Right atrium auricular region (tissue), 2 donors: ENCODE data around the gene PNPLA2. TPM values are rescaled to one million over a fixed set of nuclear protein-coding genes. Genes with fewer than 3 reads are reported as not detected.
A peak's percentile ranks its signal among the peaks of the same experiment; 100 is the strongest.

Experiments
- DNase-seq: peaks from one replicate; pipeline ENCODE4 v3.0.0-alpha.2; 2019; ENCODE audit warnings: low spot score
- H3K27ac ChIP-seq, 2 donors: fragments of 200-600 bp; sonication (generic); 1 replicate in 1 of 2; 2 replicates in 1 of 2; pipeline ENCODE4 v1.5.1; 2016 to 2019
- H3K27me3 ChIP-seq, 2 donors: fragments of 200-600 bp; sonication (generic); one replicate each; pipeline versions ENCODE4 v1.5.1 to v1.6.0; 2017 to 2019
- H3K36me3 ChIP-seq: fragments of 200-600 bp; sonication (generic); one replicate; pipeline ENCODE4 v1.5.1; 2016
- H3K4me1 ChIP-seq, 2 donors: fragments of 200-600 bp; sonication (generic); one replicate each; pipeline versions ENCODE4 v1.5.1 to v1.6.0; 2017 to 2019
- H3K4me3 ChIP-seq, 2 donors: fragments of 200-600 bp; sonication (generic); 1 replicate in 1 of 2; 2 replicates in 1 of 2; pipeline ENCODE4 v1.5.1; 2017 to 2019; ENCODE audit warnings: mild to moderate bottlenecking in 1 of 2, moderate library complexity in 1 of 2
- H3K9me3 ChIP-seq, 2 donors: fragments of 200-600 bp; sonication (generic); one replicate each; pipeline ENCODE4 v1.5.1; 2019
- CTCF ChIP-seq, 2 donors: fragments of 200-600 bp; sonication (generic); IDR thresholded peaks; one replicate each; pipeline ENCODE4 v1.5.1; 2019; ENCODE audit warnings: antibody characterized with exemption in 2 of 2
- total RNA-seq, 2 donors: library from RNA; depleted of rRNA; stranded (reverse); fragments of >200 nt; gene quantifications; one replicate each; pipeline ENCODE4 v1.1.0, GENCODE V29; 2016

The PNPLA2 gene
- total RNA-seq, 2 donors from 2014 or later = 94.4 to 123 TPM

GRCh38 chr11:832529-833113, 13.9 kb downstream of the PNPLA2 start, which contains the start of gene CD151:
CD151 (plus strand) TSS chr11:832952; CDS start chr11:836070, 3,118 bp downstream.
- H3K36me3 ChIP-seq = peaks cover 19% of the 10 kb centered on the region

GRCh38 chr11:833114-833791, 14.5 kb downstream of the PNPLA2 start:
- Histone ChIP-seq H3K4me1 (peaks cover 0 to 87% of the 10 kb centered on the region in 2 donors), H3K9me3 (no peaks in the 10 kb centered on the region), H3K27ac (peak overlapping the region; percentile 92 to 95), H3K4me3 (peak overlapping the region; percentile 55 to 81), H3K36me3 (peaks cover 25% of the 10 kb centered on the region), H3K27me3 (no peaks in the 10 kb centered on the region)
- peak; percentile 81 for DNase-seq
- TF ChIP-seq CTCF (IDR thresholded peaks at IDR 0.05) = no peak

More at GRCh38 chr11:832529-833113, 13.9 kb downstream of the PNPLA2 start, which contains the start of gene CD151:
- no peak for TF ChIP-seq CTCF (IDR thresholded peaks at IDR 0.05)
- peak within 1 kb of the TSS; percentile 55 to 81 for H3K4me3 ChIP-seq
- H3K27ac ChIP-seq = peak within 1 kb of the TSS; percentile 92 to 95
- DNase-seq = no peak
- H3K27me3 ChIP-seq = no peaks in the 10 kb centered on the region
- no peaks in the 10 kb centered on the region for H3K9me3 ChIP-seq
- peaks cover 0 to 91% of the 10 kb centered on the region in 2 donors for H3K4me1 ChIP-seq

GRCh38 chr11:833849-834311, 15.2 kb downstream of the PNPLA2 start:
- DNase-seq = no peak
- TF ChIP-seq CTCF (IDR thresholded peaks at IDR 0.05) = no peak
- Histone ChIP-seq H3K9me3 (no peaks in the 10 kb centered on the region), H3K27me3 (no peaks in the 10 kb centered on the region), H3K27ac (peak overlapping the region; percentile 92 to 95), H3K36me3 (peaks cover 31% of the 10 kb centered on the region), H3K4me1 (peaks cover 0 to 87% of the 10 kb centered on the region in 2 donors), H3K4me3 (peak overlapping the region; percentile 55 to 81)

- H3K36me3 ChIP-seq = peaks cover 39% of the 10 kb centered on the region
- no peak for TF ChIP-seq CTCF (IDR thresholded peaks at IDR 0.05)
- H3K4me1 ChIP-seq = peaks cover 0 to 86% of the 10 kb centered on the region in 2 donors
- no peaks in the 10 kb centered on the region for H3K27me3 ChIP-seq
- H3K4me3 ChIP-seq = peak overlapping the region; percentile 55 to 81
- H3K9me3 ChIP-seq = no peaks in the 10 kb centered on the region
- peak; percentile 82 for DNase-seq
- peak overlapping the region; percentile 92 to 95 for H3K27ac ChIP-seq
Observed at GRCh38 chr11:834371-835316, 15.9 kb downstream of the PNPLA2 start.

- peaks cover 51% of the 10 kb centered on the region for H3K36me3 ChIP-seq
Observed at GRCh38 chr11:836274-836673, 17.6 kb downstream of the PNPLA2 start.

More at GRCh38 chr11:836274-836673, 17.6 kb downstream of the PNPLA2 start:
- no peak for DNase-seq
- peak overlapping the region; percentile 19 to 95 for H3K27ac ChIP-seq
- H3K27me3 ChIP-seq = no peaks in the 10 kb centered on the region
- H3K9me3 ChIP-seq = no peaks in the 10 kb centered on the region
- no peak for TF ChIP-seq CTCF (IDR thresholded peaks at IDR 0.05)
- no peak overlapping the region for H3K4me3 ChIP-seq
- peaks cover 0 to 86% of the 10 kb centered on the region in 2 donors for H3K4me1 ChIP-seq
